ENCODE results near the gene DMXL2. TPM values are rescaled to one million over a fixed set of nuclear protein-coding genes. Genes with fewer than 3 reads are reported as not detected.
A peak's percentile ranks its signal among the peaks of the same experiment; 100 is the strongest.
"Not testable (repeated sequence)": the region's sequence is repeated elsewhere in the genome, so short reads cannot be mapped to it uniquely, and the experiment has no call there.

DMXL2 gene
- total and polyA plus RNA-seq, 2 experiments from 2014 or later: 10.5 to 31.4 TPM

DNA sequence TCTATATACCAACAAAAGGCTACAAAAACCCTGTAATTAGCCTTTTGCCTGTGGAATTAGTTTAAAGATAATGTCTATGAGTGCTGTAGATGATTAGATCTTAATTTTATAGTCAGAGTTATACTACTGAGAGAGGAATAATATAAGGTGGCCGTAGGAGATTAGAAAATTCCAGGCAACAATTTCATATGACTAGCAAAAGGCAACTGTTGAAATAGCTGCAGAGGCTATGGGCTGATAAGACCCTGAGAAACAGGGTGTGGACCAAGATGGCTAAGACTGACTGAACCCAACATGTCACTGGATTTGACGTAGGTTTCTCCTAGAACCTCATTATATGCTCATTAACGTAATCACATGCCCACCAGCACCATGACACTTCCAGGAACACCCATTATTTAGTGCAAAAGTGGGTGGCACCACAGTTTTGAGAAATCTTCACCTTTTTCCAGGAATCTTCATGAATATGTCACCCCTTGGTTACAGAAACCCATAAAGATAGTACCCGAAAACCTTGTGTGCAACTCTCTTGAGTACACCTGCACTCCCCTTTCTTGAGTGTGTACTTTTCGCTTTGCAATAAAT lies 29.6 kb upstream of the DMXL2 start:
- no peak for DNase-seq (ENCODE audit: low spot score)
- 89% methylated on average over 5 of the region's 5 CpGs for WGBS (ENCODE audit: low lambda C conversion rate, missing lambda C conversion rate)
- Histone ChIP-seq H3K9me2 (replicated peaks; ENCODE audit: insufficient read depth) (no peaks in the 10 kb centered on the region), H3K4me1 (ENCODE audit: insufficient read depth) (no peaks in the 10 kb centered on the region), H3K9me3 (ENCODE audit: low read depth) (no peaks in the 10 kb centered on the region), H3K27ac (no peak overlapping the region), H3K36me3 (replicated peaks; ENCODE audit: insufficient read depth, low read depth) (no peaks in the 10 kb centered on the region), H3K27me3 (no peaks in the 10 kb centered on the region), H4K20me1 (ENCODE audit: insufficient read depth, poor library complexity, severe bottlenecking) (no peaks in the 10 kb centered on the region), H2AFZ (no peak overlapping the region), H3K4me3 (no peak overlapping the region), H3K79me2 (no peaks in the 10 kb centered on the region), H3K4me2 (no peak overlapping the region)
- TF ChIP-seq, protein P1, sequence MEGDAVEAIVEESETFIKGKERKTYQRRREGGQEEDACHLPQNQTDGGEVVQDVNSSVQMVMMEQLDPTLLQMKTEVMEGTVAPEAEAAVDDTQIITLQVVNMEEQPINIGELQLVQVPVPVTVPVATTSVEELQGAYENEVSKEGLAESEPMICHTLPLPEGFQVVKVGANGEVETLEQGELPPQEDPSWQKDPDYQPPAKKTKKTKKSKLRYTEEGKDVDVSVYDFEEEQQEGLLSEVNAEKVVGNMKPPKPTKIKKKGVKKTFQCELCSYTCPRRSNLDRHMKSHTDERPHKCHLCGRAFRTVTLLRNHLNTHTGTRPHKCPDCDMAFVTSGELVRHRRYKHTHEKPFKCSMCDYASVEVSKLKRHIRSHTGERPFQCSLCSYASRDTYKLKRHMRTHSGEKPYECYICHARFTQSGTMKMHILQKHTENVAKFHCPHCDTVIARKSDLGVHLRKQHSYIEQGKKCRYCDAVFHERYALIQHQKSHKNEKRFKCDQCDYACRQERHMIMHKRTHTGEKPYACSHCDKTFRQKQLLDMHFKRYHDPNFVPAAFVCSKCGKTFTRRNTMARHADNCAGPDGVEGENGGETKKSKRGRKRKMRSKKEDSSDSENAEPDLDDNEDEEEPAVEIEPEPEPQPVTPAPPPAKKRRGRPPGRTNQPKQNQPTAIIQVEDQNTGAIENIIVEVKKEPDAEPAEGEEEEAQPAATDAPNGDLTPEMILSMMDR (IDR thresholded peaks at IDR 0.05; ENCODE audit: poor library complexity): no peak
- TF ChIP-seq EZH2phosphoT487 (IDR thresholded peaks at IDR 0.05; ENCODE audit: low read depth, severe bottlenecking, unreplicated experiment) (no peak), EZH2 (IDR thresholded peaks at IDR 0.05; ENCODE audit: borderline replicate concordance) (no peak)

DNA sequence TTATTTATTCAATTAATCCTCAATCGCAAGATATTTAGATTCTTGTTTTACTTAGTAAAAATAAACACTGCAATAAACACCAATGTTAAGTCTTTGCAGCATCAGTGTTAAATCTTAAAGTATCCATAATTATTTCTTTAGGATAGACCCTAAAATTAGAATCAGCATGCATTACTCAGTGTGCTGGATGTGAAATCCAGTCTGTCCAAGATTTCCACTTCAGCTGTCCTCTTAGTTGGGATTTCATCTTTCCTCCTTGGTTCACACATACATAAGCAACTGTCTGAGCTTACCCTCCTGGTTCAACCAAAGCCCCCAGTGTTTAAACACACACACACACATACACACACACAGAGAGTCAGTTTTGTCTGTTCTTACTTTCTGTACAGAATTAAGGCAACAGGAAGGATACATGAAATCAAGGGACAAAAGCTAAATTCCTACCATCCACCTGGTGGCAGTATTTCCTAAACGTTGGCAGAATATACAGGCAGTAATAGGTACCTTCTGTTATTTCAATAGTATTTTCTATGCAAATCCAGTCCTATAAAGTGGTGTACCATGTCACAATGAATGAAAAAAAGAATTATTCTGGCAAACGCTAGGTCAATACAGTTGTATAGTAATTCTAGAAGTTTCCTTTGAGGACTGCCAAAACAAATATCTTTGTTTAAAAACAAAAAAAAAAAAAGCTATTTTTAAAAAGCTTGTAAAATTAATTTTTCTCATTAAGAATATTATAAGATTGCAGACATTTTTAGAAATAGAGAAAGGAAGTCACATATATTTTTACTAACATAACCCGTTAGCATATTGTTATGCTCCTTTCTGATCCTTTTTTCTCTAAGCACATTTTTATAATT lies 27.3 kb upstream of the DMXL2 start:
- H3K36me3 ChIP-seq (replicated peaks; ENCODE audit: insufficient read depth, low read depth): no peaks in the 10 kb centered on the region
- no peaks in the 10 kb centered on the region for H3K4me1 ChIP-seq (ENCODE audit: insufficient read depth)
- no peak overlapping the region for H3K27ac ChIP-seq
- H3K4me3 ChIP-seq: no peak overlapping the region
- H3K9me2 ChIP-seq (replicated peaks; ENCODE audit: insufficient read depth): no peaks in the 10 kb centered on the region
- H3K27me3 ChIP-seq: no peaks in the 10 kb centered on the region
- TF ChIP-seq EZH2 (IDR thresholded peaks at IDR 0.05; ENCODE audit: borderline replicate concordance) (no peak), EZH2phosphoT487 (IDR thresholded peaks at IDR 0.05; ENCODE audit: low read depth, severe bottlenecking, unreplicated experiment) (no peak)
- TF ChIP-seq, protein P1 (IDR thresholded peaks at IDR 0.05; ENCODE audit: poor library complexity): peak; percentile 86
- H3K4me2 ChIP-seq: no peak overlapping the region
- H3K9me3 ChIP-seq (ENCODE audit: low read depth): no peaks in the 10 kb centered on the region
- DNase-seq (ENCODE audit: low spot score): peak; percentile 75
- H3K79me2 ChIP-seq: no peaks in the 10 kb centered on the region
- H2AFZ ChIP-seq: no peak overlapping the region
- H4K20me1 ChIP-seq (ENCODE audit: insufficient read depth, poor library complexity, severe bottlenecking): no peaks in the 10 kb centered on the region
- WGBS (ENCODE audit: low lambda C conversion rate, missing lambda C conversion rate): 41% methylated on average over 4 of the region's 4 CpGs

DNA sequence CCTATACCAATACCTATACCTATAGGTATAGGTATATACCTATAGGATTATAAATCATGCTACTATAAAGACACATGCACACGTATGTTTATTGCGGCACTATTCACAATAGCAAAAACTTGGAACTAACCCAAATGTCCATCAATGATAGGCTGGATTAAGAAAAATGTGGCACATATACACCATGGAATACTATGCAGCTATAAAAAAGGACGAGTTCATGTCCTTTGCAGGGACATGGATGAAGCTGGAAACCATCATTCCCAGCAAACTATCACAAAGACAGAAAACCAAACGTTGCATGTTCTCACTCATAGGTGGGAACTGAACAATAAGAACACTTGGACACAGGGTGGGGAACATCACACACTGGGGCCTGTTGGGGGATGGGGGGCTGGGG lies 26.1 kb upstream of the DMXL2 start:
- H3K9me2 ChIP-seq (replicated peaks; ENCODE audit: insufficient read depth); H4K20me1 ChIP-seq (ENCODE audit: insufficient read depth, poor library complexity, severe bottlenecking); H3K27me3 ChIP-seq; H3K79me2 ChIP-seq; H3K4me3 ChIP-seq; H3K36me3 ChIP-seq (replicated peaks; ENCODE audit: insufficient read depth, low read depth); H2AFZ ChIP-seq; H3K27ac ChIP-seq; H3K4me2 ChIP-seq; H3K9me3 ChIP-seq (ENCODE audit: low read depth); DNase-seq (ENCODE audit: low spot score); H3K4me1 ChIP-seq (ENCODE audit: insufficient read depth): not testable (repeated sequence)
- WGBS (ENCODE audit: low lambda C conversion rate, missing lambda C conversion rate): 80% methylated on average over 4 of the region's 4 CpGs

DNA sequence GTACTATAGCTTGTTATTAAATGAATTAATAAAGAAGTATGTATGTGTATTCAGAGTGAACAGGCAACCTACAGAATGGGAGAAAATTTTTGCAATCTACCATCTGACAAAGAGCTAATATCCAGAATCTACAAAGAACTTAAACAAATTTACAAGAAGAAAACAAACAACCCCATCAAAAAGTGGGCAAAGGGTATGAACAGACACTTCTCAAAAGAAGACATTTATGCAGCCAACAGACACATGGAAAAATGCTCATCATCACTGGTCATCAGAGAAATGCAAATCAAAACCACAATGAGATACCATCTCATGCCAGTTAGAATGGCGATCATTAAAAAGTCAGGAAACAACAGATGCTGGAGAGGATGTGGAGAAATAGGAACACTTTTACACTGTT lies 25.5 kb upstream of the DMXL2 start:
- not testable (repeated sequence) for H3K27me3 ChIP-seq; H3K4me2 ChIP-seq; H3K4me1 ChIP-seq (ENCODE audit: insufficient read depth); H3K4me3 ChIP-seq; H2AFZ ChIP-seq; DNase-seq (ENCODE audit: low spot score); H3K9me2 ChIP-seq (replicated peaks; ENCODE audit: insufficient read depth); H3K27ac ChIP-seq; H4K20me1 ChIP-seq (ENCODE audit: insufficient read depth, poor library complexity, severe bottlenecking); H3K36me3 ChIP-seq (replicated peaks; ENCODE audit: insufficient read depth, low read depth); H3K9me3 ChIP-seq (ENCODE audit: low read depth); H3K79me2 ChIP-seq
- 93% methylated on average over 1 of the region's 1 CpG for WGBS (ENCODE audit: low lambda C conversion rate, missing lambda C conversion rate)

All from hepatocyte (in vitro differentiated cells).